Measurements from ENCODE around the gene FKBP8. TPM values are rescaled to one million over a fixed set of nuclear protein-coding genes. Genes with fewer than 3 reads are reported as not detected.
A peak's percentile ranks its signal among the peaks of the same experiment; 100 is the strongest.

Gene FKBP8
- total RNA-seq, 1 donor from 2014 or later: 246 TPM

DNA sequence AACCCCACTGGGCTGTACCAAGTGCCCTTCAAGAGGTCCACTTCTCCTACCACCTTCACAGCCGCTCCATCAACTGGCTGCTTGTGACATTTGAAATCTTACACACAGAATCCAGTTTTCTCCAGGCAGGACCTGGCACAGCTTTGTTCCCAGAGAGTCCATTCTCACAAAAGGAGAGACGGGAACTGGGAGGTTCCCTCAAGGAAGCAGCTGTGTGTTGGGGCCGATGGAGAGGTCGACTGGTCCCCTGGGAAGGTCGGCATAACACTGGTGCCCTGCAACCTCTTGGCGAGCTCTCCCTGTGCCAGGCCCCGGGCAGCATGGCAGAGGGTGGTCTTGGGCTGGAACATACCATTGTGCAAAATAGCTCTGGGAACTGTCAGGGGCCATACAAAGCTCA lies 43.0 kb downstream of the FKBP8 start:
- no peaks in the 10 kb centered on the region for H3K9me3 ChIP-seq (ENCODE audit: insufficient read depth, low read depth, low read length)
- H2AFZ ChIP-seq (ENCODE audit: low read depth, low read length): no peak overlapping the region
- DNase-seq (ENCODE audit: low read depth) (no peak), FAIRE-seq (no peak)
- Mint-ChIP-seq H3K27ac (ENCODE audit: unreplicated experiment) (no peak overlapping the region), H3K27me3 (ENCODE audit: low read depth, unreplicated experiment) (no peaks in the 10 kb centered on the region), H3K9me3 (ENCODE audit: unreplicated experiment) (no peaks in the 10 kb centered on the region), H3K4me1 (ENCODE audit: low read depth, unreplicated experiment) (peaks cover 34% of the 10 kb centered on the region), H3K36me3 (ENCODE audit: low read depth, unreplicated experiment) (peaks cover 3% of the 10 kb centered on the region), H3K4me3 (ENCODE audit: unreplicated experiment) (no peak overlapping the region)
- TF ChIP-seq, protein P1, sequence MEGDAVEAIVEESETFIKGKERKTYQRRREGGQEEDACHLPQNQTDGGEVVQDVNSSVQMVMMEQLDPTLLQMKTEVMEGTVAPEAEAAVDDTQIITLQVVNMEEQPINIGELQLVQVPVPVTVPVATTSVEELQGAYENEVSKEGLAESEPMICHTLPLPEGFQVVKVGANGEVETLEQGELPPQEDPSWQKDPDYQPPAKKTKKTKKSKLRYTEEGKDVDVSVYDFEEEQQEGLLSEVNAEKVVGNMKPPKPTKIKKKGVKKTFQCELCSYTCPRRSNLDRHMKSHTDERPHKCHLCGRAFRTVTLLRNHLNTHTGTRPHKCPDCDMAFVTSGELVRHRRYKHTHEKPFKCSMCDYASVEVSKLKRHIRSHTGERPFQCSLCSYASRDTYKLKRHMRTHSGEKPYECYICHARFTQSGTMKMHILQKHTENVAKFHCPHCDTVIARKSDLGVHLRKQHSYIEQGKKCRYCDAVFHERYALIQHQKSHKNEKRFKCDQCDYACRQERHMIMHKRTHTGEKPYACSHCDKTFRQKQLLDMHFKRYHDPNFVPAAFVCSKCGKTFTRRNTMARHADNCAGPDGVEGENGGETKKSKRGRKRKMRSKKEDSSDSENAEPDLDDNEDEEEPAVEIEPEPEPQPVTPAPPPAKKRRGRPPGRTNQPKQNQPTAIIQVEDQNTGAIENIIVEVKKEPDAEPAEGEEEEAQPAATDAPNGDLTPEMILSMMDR (IDR thresholded peaks at IDR 0.05; ENCODE audit: insufficient read depth, low read depth, low read length): no peak
- TF ChIP-seq EZH2 (IDR thresholded peaks at IDR 0.05; ENCODE audit: insufficient read depth, low read length): no peak
- H3K79me2 ChIP-seq (ENCODE audit: insufficient read depth, low read length): peaks cover 99% of the 10 kb centered on the region
- H3K27me3 ChIP-seq (ENCODE audit: insufficient read depth, low read length): no peaks in the 10 kb centered on the region
- H3K9ac ChIP-seq (ENCODE audit: low read length): no peak overlapping the region
- H3K36me3 ChIP-seq (ENCODE audit: insufficient read depth, low read length): no peaks in the 10 kb centered on the region
- peaks cover 100% of the 10 kb centered on the region for H4K20me1 ChIP-seq (ENCODE audit: insufficient read depth, low read length)
- H3K4me2 ChIP-seq (ENCODE audit: low read length): no peak overlapping the region
- H3K4me3 ChIP-seq (ENCODE audit: insufficient read depth, low read depth, low read length): no peak overlapping the region
- H3K4me1 ChIP-seq (ENCODE audit: insufficient read depth, low read length): peaks cover 17% of the 10 kb centered on the region
- H3K27ac ChIP-seq (ENCODE audit: low read depth, low read length): no peak overlapping the region

GRCh38 chr19:18499055-18499775 lies 44.2 kb downstream of the FKBP8 start:
- H3K9me3 Mint-ChIP-seq (ENCODE audit: unreplicated experiment): no peaks in the 10 kb centered on the region
- H3K36me3 Mint-ChIP-seq (ENCODE audit: low read depth, unreplicated experiment): peaks cover 3% of the 10 kb centered on the region
- Histone ChIP-seq H3K27ac (ENCODE audit: low read depth, low read length) (no peak overlapping the region), H3K4me3 (ENCODE audit: insufficient read depth, low read depth, low read length) (no peak overlapping the region), H3K4me1 (ENCODE audit: insufficient read depth, low read length) (peaks cover 19% of the 10 kb centered on the region), H3K9me3 (ENCODE audit: insufficient read depth, low read depth, low read length) (no peaks in the 10 kb centered on the region), H3K4me2 (ENCODE audit: low read length) (no peak overlapping the region), H3K9ac (ENCODE audit: low read length) (no peak overlapping the region), H3K27me3 (ENCODE audit: insufficient read depth, low read length) (no peaks in the 10 kb centered on the region), H2AFZ (ENCODE audit: low read depth, low read length) (no peak overlapping the region), H3K36me3 (ENCODE audit: insufficient read depth, low read length) (no peaks in the 10 kb centered on the region), H3K79me2 (ENCODE audit: insufficient read depth, low read length) (peaks cover 99% of the 10 kb centered on the region), H4K20me1 (ENCODE audit: insufficient read depth, low read length) (peaks cover 100% of the 10 kb centered on the region)
- FAIRE-seq (no peak), DNase-seq (ENCODE audit: low read depth) (no peak)
- peaks cover 33% of the 10 kb centered on the region for H3K4me1 Mint-ChIP-seq (ENCODE audit: low read depth, unreplicated experiment)
- no peak overlapping the region for H3K4me3 Mint-ChIP-seq (ENCODE audit: unreplicated experiment)
- TF ChIP-seq EZH2 (IDR thresholded peaks at IDR 0.05; ENCODE audit: insufficient read depth, low read length): no peak
- TF ChIP-seq, protein P1 (IDR thresholded peaks at IDR 0.05; ENCODE audit: insufficient read depth, low read depth, low read length): no peak
- H3K27me3 Mint-ChIP-seq (ENCODE audit: low read depth, unreplicated experiment): no peaks in the 10 kb centered on the region
- no peak overlapping the region for H3K27ac Mint-ChIP-seq (ENCODE audit: unreplicated experiment)

- Histone ChIP-seq H3K4me2 (ENCODE audit: low read length) (no peak overlapping the region), H3K36me3 (ENCODE audit: insufficient read depth, low read length) (no peaks in the 10 kb centered on the region), H4K20me1 (ENCODE audit: insufficient read depth, low read length) (peaks cover 100% of the 10 kb centered on the region), H3K9me3 (ENCODE audit: insufficient read depth, low read depth, low read length) (no peaks in the 10 kb centered on the region), H3K27me3 (ENCODE audit: insufficient read depth, low read length) (no peaks in the 10 kb centered on the region), H3K4me1 (ENCODE audit: insufficient read depth, low read length) (peaks cover 19% of the 10 kb centered on the region), H3K4me3 (ENCODE audit: insufficient read depth, low read depth, low read length) (no peak overlapping the region), H3K27ac (ENCODE audit: low read depth, low read length) (no peak overlapping the region), H2AFZ (ENCODE audit: low read depth, low read length) (no peak overlapping the region), H3K79me2 (ENCODE audit: insufficient read depth, low read length) (peaks cover 99% of the 10 kb centered on the region), H3K9ac (ENCODE audit: low read length) (no peak overlapping the region)
- H3K36me3 Mint-ChIP-seq (ENCODE audit: low read depth, unreplicated experiment): no peaks in the 10 kb centered on the region
- H3K4me1 Mint-ChIP-seq (ENCODE audit: low read depth, unreplicated experiment): peaks cover 38% of the 10 kb centered on the region
- FAIRE-seq (no peak), DNase-seq (ENCODE audit: low read depth) (no peak)
- H3K27me3 Mint-ChIP-seq (ENCODE audit: low read depth, unreplicated experiment): no peaks in the 10 kb centered on the region
- no peaks in the 10 kb centered on the region for H3K9me3 Mint-ChIP-seq (ENCODE audit: unreplicated experiment)
- TF ChIP-seq, protein P1 (IDR thresholded peaks at IDR 0.05; ENCODE audit: insufficient read depth, low read depth, low read length): no peak
- no peak for TF ChIP-seq EZH2 (IDR thresholded peaks at IDR 0.05; ENCODE audit: insufficient read depth, low read length)
- H3K4me3 Mint-ChIP-seq (ENCODE audit: unreplicated experiment): peak overlapping the region; percentile 28
- H3K27ac Mint-ChIP-seq (ENCODE audit: unreplicated experiment): peak overlapping the region; percentile 78
These were observed 46.5 kb downstream of the FKBP8 start for GRCh38 chr19:18496980-18497256.
